HG02763 (cell line): Measurements from ENCODE around the gene DLX5.

Experiments
- ATAC-seq: cut with Tn5 transposase; IDR thresholded peaks from one replicate; pipeline ENCODE4 v1.9.1; 2021; ENCODE audit warnings: mild to moderate bottlenecking, moderate library complexity; ENCODE audit not compliant: unreplicated experiment

DLX5 gene

DNA sequence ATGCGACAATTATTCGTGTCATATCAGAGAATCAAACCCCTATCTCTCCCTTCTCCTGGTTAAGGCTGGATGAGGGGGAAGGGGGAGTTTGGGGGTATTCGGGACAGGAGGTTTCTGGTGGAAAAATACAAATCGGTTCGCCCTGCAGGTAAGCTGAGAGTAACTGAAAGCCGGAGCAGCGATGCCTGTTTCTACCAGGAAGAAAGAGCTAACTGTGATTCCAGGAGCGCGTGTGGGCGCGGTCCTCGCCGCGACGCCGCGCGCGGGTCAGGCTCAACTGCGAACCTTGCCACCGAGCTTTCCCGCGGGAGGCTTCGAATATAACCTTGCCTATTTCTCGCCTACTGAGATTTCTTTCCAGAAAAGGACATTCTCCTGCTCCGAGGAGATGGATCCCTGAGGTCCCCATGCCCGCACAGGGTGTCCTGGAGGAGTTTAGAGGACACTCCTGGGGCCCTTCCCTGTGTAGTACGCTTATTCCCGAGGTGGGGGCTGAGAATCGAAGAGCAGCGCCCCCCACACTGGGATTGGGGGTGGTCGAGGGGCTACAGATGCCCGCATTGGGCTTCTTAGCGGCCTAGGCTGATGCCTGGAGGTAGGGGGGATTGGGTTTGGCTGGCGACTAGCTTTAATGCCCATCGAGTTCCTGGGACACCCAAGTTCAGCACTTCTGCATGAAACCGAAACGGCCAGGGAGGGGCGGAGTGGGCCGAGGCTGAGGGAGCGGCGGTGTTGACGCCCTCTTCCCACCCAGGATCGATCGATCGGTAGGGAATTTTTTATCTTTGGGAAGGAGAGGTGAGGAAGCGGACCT lies 32.2 kb downstream of the DLX5 start:
- ATAC-seq = no peak

DNA sequence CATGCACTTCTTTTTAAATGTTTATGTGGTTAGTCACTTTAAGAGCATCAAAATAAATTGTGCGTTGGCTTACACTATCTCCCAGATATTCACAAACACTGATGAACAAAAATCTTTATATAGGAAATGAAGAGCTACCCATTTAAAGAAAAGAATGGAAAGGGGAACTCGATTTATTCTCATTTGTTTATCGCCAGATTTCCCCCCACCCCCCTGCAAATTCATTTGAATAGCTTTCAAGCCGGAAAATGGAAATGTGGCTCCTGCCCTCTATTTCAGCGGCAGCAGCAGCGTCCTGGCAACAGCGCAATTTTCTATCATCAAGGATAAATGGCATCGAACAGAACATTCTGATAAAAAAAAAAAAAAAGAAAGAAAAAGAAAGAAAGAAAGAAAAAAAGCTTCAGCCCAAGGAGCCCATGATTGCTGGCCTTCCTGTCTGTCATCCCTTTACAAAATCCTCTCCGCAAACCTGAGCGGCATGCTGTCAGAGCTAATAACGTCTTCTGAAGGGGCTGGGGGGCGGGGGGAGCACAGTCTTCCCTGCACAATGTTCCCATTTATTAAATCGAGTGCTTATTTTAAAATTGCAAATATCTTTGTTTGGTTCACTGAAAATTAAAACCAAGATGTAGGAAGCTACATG lies 33.0 kb downstream of the DLX5 start:
- no peak for ATAC-seq

DNA sequence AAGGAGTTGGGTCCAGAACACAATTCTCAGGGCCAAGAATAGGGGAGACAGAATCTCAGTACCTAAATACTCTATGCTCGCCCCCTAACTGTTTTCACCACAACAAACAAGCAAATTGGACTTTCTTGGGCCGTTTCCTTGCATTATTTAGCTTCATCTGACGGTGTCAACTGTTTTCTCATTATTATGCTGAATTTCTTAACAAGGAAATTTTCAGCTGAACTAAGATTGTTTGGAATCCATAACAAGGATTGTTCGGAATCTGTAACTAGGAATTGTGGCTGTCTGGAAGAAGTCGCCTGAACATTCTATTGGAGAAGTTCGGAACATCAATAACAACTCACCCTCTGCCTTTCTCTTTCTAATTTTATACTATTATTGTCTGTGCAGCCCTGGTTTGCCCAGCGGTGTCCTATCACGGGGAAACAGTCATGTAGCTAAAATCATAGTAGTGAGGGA lies 34.7 kb downstream of the DLX5 start:
- ATAC-seq = no peak

DNA sequence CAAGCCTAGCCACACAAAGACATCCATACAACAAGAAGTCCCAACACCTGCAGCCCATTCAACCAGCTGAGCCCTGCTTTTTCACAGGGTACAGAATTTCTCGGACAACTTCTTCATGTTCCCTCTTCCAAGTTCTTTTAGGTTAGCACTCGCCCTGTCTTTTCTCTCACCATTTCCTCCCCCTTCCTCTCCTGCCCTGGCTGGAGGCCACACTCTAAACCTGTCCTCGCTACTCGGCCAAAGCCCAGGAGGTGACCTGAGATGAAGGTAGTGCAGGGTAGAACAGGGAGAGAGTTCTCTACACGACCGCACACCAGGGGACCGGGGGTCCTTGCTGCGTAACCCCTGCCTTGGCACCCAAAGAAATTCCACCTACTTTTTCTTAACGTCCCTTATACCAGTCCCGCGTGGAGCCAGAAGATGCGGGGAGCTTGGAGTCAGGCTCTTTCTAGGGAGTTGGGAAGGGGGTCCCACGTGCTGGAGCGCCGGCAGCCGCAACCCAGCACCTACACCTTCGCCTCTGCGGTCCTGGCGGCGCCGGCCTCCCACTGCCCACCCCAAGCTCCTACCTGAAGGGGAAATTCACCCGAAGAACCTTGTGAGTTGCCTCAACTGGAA lies 35.3 kb downstream of the DLX5 start:
- no peak for ATAC-seq

DNA sequence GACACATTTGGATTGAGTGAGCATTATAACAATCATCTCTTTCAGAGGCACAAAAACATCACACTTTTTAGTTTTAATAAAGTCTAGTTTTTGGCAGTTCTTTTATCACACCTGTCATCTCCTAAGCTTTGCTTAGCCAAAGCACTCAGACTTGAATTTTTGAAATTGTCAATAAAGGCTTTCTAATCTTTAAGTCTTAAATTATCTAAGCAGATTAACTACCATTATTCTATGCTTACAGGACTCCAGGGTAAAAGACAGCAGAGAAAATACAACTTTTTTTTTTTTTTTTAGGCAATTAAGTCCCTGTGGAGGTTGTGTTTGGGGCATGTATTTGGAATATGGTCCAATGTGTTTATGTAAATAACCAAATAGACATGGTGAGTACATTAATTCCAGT lies 36.9 kb downstream of the DLX5 start:
- ATAC-seq = no peak

DNA sequence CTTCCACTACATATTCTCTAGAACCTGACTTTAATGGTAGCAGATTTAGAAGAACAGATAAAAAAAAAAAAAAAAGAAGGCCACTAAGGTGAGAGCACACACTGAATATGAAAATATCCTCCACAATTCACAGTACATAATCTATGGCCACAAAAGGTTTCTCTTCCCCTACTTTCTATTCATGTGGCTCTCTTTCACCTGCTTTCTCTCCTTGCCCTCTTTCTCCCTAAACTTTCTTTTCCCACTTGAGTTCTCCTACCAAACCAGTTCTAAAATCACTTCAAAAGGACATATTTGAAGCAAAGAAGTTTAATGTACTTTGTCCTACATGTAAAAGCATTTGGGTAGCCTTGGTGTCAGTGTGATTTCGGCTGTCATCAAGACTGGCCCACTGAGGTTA lies 37.7 kb downstream of the DLX5 start:
- no peak for ATAC-seq

DNA sequence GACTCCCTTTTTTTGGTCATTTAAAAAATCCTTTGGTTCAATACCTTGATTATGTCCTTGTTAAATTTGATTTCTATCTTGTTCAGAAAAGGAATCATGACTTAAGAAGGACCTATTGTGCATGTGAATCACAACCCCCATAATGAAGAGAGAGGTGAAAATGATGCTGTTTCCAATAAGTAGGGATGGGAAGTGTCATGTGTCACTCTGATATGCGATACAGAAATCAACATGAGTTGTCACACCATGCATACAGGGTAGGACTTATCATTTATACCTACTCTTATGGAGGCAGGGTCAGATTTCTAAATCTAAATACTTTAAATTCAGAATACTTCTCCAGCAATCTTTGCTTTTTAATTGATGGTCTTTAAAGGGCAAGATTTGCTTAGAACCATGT lies 38.6 kb downstream of the DLX5 start:
- no peak for ATAC-seq

DNA sequence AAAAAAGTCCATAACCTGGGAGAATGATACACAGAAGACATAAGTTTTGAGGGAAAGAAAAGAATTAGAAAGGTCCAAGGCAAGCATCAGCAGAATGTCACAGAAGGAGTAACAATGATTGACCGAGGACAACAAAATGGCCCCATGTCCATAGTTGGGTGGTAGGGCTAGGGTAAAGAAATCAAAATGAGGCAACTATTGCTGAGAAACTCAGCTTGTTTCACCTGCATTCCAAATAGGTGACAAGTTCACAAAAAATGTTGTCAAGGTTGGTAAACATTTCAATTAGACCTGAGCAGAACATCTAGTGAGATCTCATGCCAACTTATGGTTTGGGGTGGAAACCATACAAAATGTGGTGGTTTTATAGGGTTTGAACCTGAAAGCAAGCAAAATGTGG lies 42.0 kb downstream of the DLX5 start:
- ATAC-seq = no peak

DNA sequence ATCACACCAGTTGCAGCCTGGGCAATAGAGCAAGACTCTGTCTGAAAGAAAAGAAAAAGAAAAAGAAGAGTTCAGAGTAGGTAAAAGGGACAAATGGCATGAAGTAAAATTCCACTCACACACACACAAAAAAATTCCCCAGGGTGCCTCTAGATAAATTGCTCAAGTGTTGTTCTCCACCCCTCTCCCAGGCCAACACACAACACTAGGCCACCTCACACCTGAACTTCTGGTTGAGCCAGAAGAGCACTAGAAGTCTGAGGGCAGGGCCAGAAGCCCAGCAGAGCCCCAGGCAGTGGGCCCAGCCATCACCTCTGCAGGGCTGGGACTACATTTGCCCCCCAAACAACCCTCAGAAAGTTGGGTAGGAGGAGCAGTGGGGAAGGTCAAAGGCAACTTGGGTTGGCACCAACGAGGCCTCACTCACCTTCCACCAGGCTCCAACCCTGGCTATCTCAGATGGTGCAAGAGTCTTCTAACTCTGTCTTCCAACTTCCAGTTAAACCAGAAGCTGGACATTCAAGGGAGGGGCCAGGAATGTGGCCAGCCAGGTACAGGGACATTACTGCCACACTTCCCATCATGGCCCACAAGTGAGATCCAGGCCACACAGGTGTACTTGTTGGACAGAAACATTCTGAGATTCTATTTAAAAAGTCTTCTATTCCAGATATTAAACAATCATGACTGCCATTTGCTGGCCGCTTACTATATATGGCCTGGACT lies 44.9 kb downstream of the DLX5 start:
- ATAC-seq = no peak

DNA sequence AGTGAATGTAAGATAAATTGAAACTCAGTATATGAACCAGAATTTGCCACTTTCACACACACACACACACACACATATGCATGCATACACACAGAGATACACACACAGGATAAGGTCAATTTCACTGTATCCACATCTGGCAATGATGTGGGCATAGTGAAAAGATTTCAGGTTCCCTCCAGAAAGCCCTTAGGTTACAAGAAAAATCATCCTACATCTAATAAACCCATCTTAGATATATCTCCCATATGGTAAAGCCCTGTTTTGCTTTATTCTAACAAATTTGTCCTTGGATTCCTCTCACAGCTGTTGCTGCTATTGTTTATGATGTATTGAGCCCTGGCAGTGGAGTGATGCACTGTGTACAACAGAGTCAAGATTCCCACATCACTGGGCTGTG lies 47.2 kb downstream of the DLX5 start:
- ATAC-seq = no peak

DNA sequence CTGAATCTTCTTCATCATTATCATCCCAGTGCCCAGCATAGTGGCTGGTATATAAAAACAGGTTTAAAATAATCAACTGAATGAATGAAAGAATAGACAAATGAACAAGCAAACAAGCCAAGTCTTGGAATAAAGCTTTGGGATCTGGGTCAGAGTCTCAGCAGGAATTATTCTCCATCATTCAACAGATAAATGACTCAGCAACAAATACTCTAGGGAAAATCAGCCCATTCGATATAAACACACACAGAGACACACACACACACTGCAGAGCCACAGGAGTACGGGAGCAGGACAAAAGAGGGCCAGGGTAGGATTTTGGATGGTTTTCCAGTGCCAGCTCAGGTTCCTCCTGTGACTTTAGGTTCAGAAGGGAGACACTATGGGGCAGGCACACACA lies 48.5 kb downstream of the DLX5 start:
- no peak for ATAC-seq

DNA sequence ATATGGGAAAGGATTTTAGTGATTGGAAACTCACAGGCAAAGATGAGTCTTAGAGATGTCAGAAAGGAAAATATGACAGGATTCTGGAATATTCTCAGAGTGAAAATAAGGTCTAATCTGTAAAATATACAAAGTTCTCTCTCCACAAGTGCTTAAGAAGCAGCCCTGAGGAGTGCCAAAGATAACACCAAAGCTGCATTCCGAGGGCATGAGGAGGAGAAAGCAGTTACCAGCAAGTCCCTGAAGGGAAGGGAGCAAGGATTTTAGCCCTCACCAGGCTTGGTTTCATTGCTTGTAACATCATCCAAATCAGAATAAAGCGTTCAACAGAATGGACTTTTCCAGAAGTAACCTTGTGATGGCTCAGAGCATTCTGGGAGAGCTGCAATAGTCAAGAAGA lies 50.6 kb downstream of the DLX5 start:
- no peak for ATAC-seq

DNA sequence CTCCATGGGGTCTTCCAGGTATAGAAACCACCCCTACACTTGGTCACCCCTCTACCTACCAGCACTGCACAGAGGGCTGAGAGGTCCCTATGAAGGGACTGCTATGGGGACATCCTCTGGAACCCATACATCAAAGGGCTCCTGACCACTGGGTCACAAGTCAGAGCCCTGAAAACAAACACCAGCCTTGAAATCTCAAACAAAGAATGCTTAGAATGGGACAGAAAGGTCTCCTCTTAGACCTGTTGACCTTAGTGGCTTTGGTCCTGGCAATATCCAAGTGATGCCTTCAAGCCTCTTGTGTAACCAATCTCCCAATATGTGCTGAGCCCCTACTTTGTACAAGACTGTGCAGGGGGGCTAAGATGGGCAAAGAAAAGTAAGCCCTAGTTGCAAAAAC lies 53.9 kb downstream of the DLX5 start:
- ATAC-seq = no peak
